ENCODE measurements around the gene CLK4. TPM values are rescaled to one million over a fixed set of nuclear protein-coding genes. Genes with fewer than 3 reads are reported as not detected.

The CLK4 gene
- 21.1 and 27.3 TPM in 2 replicates for total RNA-seq

GRCh38 chr5:178626484-178627258 lies at the start of gene CLK4:
Gene CLK4, minus strand, starts transcription at chr5:178627050. Its CDS starts 3,634 bp downstream, at chr5:178623416.

GRCh38 chr5:178590141-178590923 lies 36.5 kb downstream of the CLK4 start, which contains the start of gene COL23A1:
Gene COL23A1, minus strand, starts transcription at chr5:178590393.

Other genes with a start within 250 kb of the CLK4 start
- 0.09 TPM in 1 of 2 replicates, not detected in the other for gene COL23A1, start 36.7 kb downstream of the CLK4 start, total RNA-seq
- 8.5 and 11.0 TPM in 2 replicates for gene ZNF354A, start 103.6 kb upstream of the CLK4 start, total RNA-seq
- gene ZNF354B, start 232.9 kb upstream of the CLK4 start, total RNA-seq: 8.3 and 10.1 TPM in 2 replicates

Measured in smooth muscle cell of the umbilical artery (primary cell).